ENCODE measurements around the gene ANXA8. TPM values are rescaled to one million over a fixed set of nuclear protein-coding genes. Genes with fewer than 3 reads are reported as not detected.

The ANXA8 gene
- total RNA-seq, 1 donor from 2014 or later, result 1.0 TPM

DNA sequence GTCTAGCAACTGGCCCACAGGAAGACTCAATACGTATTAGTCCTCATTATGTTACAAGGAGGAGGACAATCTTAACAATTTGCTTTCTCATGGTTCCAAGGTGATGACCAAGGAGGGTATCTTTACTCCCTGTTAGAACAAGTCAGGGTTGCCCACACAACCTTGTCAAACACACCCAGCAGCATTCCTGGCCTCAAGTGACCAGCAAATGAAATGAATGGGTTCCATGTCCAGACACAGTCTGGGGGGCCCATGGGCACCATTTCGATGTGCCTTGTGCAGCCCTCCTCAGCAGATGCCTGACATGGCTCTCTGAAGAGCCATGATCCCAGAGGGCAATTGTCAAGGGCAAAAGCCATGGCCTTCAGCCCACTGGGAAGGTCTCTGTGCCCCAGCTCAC, 40.8 kb downstream of the ANXA8 start:
- no peak overlapping the region for H3K27ac Mint-ChIP-seq (ENCODE audit: unreplicated experiment)
- H3K4me1 ChIP-seq (ENCODE audit: insufficient read depth, low read length), result no peaks in the 10 kb centered on the region
- H3K4me3 Mint-ChIP-seq (ENCODE audit: unreplicated experiment), result no peak overlapping the region
- no peak for TF ChIP-seq EZH2 (IDR thresholded peaks at IDR 0.05; ENCODE audit: insufficient read depth, low read length)
- TF ChIP-seq, protein P1, sequence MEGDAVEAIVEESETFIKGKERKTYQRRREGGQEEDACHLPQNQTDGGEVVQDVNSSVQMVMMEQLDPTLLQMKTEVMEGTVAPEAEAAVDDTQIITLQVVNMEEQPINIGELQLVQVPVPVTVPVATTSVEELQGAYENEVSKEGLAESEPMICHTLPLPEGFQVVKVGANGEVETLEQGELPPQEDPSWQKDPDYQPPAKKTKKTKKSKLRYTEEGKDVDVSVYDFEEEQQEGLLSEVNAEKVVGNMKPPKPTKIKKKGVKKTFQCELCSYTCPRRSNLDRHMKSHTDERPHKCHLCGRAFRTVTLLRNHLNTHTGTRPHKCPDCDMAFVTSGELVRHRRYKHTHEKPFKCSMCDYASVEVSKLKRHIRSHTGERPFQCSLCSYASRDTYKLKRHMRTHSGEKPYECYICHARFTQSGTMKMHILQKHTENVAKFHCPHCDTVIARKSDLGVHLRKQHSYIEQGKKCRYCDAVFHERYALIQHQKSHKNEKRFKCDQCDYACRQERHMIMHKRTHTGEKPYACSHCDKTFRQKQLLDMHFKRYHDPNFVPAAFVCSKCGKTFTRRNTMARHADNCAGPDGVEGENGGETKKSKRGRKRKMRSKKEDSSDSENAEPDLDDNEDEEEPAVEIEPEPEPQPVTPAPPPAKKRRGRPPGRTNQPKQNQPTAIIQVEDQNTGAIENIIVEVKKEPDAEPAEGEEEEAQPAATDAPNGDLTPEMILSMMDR (IDR thresholded peaks at IDR 0.05; ENCODE audit: insufficient read depth, low read depth, low read length), result no peak
- no peaks in the 10 kb centered on the region for H3K79me2 ChIP-seq (ENCODE audit: insufficient read depth, low read length)
- no peaks in the 10 kb centered on the region for H3K36me3 ChIP-seq (ENCODE audit: insufficient read depth, low read length)
- no peaks in the 10 kb centered on the region for H3K36me3 Mint-ChIP-seq (ENCODE audit: low read depth, unreplicated experiment)
- peaks cover 18% of the 10 kb centered on the region for H3K27me3 Mint-ChIP-seq (ENCODE audit: low read depth, unreplicated experiment)
- no peak overlapping the region for H3K9ac ChIP-seq (ENCODE audit: low read length)
- DNase-seq (ENCODE audit: low read depth) (no peak), FAIRE-seq (no peak)
- no peaks in the 10 kb centered on the region for H3K4me1 Mint-ChIP-seq (ENCODE audit: low read depth, unreplicated experiment)
- peaks cover 4% of the 10 kb centered on the region for H3K9me3 ChIP-seq (ENCODE audit: insufficient read depth, low read depth, low read length)
- no peak overlapping the region for H3K4me2 ChIP-seq (ENCODE audit: low read length)
- peaks cover 7% of the 10 kb centered on the region for H3K27me3 ChIP-seq (ENCODE audit: insufficient read depth, low read length)
- peaks cover 13% of the 10 kb centered on the region for H3K9me3 Mint-ChIP-seq (ENCODE audit: unreplicated experiment)
- no peak overlapping the region for H2AFZ ChIP-seq (ENCODE audit: low read depth, low read length)
- H3K27ac ChIP-seq (ENCODE audit: low read depth, low read length), result no peak overlapping the region
- H3K4me3 ChIP-seq (ENCODE audit: insufficient read depth, low read depth, low read length), result no peak overlapping the region
- H4K20me1 ChIP-seq (ENCODE audit: insufficient read depth, low read length), result no peaks in the 10 kb centered on the region

GRCh38 chr10:47442351-47442750, 41.6 kb downstream of the ANXA8 start:
- FAIRE-seq (no peak), DNase-seq (ENCODE audit: low read depth) (no peak)
- Histone ChIP-seq H3K9ac (ENCODE audit: low read length) (no peak overlapping the region), H3K9me3 (ENCODE audit: insufficient read depth, low read depth, low read length) (peaks cover 4% of the 10 kb centered on the region), H3K27ac (ENCODE audit: low read depth, low read length) (no peak overlapping the region), H4K20me1 (ENCODE audit: insufficient read depth, low read length) (no peaks in the 10 kb centered on the region), H3K4me3 (ENCODE audit: insufficient read depth, low read depth, low read length) (no peak overlapping the region), H3K4me1 (ENCODE audit: insufficient read depth, low read length) (no peaks in the 10 kb centered on the region), H3K27me3 (ENCODE audit: insufficient read depth, low read length) (peaks cover 7% of the 10 kb centered on the region), H3K4me2 (ENCODE audit: low read length) (no peak overlapping the region), H3K36me3 (ENCODE audit: insufficient read depth, low read length) (no peaks in the 10 kb centered on the region), H2AFZ (ENCODE audit: low read depth, low read length) (no peak overlapping the region), H3K79me2 (ENCODE audit: insufficient read depth, low read length) (no peaks in the 10 kb centered on the region)
- Mint-ChIP-seq H3K27me3 (ENCODE audit: low read depth, unreplicated experiment) (peaks cover 18% of the 10 kb centered on the region), H3K36me3 (ENCODE audit: low read depth, unreplicated experiment) (no peaks in the 10 kb centered on the region), H3K27ac (ENCODE audit: unreplicated experiment) (no peak overlapping the region), H3K4me1 (ENCODE audit: low read depth, unreplicated experiment) (no peaks in the 10 kb centered on the region), H3K4me3 (ENCODE audit: unreplicated experiment) (no peak overlapping the region), H3K9me3 (ENCODE audit: unreplicated experiment) (peaks cover 13% of the 10 kb centered on the region)
- TF ChIP-seq, protein P1 (IDR thresholded peaks at IDR 0.05; ENCODE audit: insufficient read depth, low read depth, low read length), result no peak
- no peak for TF ChIP-seq EZH2 (IDR thresholded peaks at IDR 0.05; ENCODE audit: insufficient read depth, low read length)

- no peak overlapping the region for H3K4me3 Mint-ChIP-seq (ENCODE audit: unreplicated experiment)
- no peaks in the 10 kb centered on the region for H3K4me1 Mint-ChIP-seq (ENCODE audit: low read depth, unreplicated experiment)
- Histone ChIP-seq H3K27ac (ENCODE audit: low read depth, low read length) (no peak overlapping the region), H3K9ac (ENCODE audit: low read length) (no peak overlapping the region), H3K4me3 (ENCODE audit: insufficient read depth, low read depth, low read length) (no peak overlapping the region), H3K36me3 (ENCODE audit: insufficient read depth, low read length) (no peaks in the 10 kb centered on the region), H3K9me3 (ENCODE audit: insufficient read depth, low read depth, low read length) (peaks cover 4% of the 10 kb centered on the region), H2AFZ (ENCODE audit: low read depth, low read length) (no peak overlapping the region), H3K4me1 (ENCODE audit: insufficient read depth, low read length) (no peaks in the 10 kb centered on the region), H3K27me3 (ENCODE audit: insufficient read depth, low read length) (peaks cover 7% of the 10 kb centered on the region), H3K79me2 (ENCODE audit: insufficient read depth, low read length) (no peaks in the 10 kb centered on the region), H3K4me2 (ENCODE audit: low read length) (no peak overlapping the region), H4K20me1 (ENCODE audit: insufficient read depth, low read length) (no peaks in the 10 kb centered on the region)
- DNase-seq (ENCODE audit: low read depth) (no peak), FAIRE-seq (no peak)
- H3K27ac Mint-ChIP-seq (ENCODE audit: unreplicated experiment), result no peak overlapping the region
- no peaks in the 10 kb centered on the region for H3K36me3 Mint-ChIP-seq (ENCODE audit: low read depth, unreplicated experiment)
- TF ChIP-seq, protein P1 (IDR thresholded peaks at IDR 0.05; ENCODE audit: insufficient read depth, low read depth, low read length), result no peak
- no peak for TF ChIP-seq EZH2 (IDR thresholded peaks at IDR 0.05; ENCODE audit: insufficient read depth, low read length)
- peaks cover 13% of the 10 kb centered on the region for H3K9me3 Mint-ChIP-seq (ENCODE audit: unreplicated experiment)
- peaks cover 18% of the 10 kb centered on the region for H3K27me3 Mint-ChIP-seq (ENCODE audit: low read depth, unreplicated experiment)
Observed at GRCh38 chr10:47441938-47442337, 42.0 kb downstream of the ANXA8 start.
